Upper lobe of left lung (tissue), 4 donors: ENCODE measurements around the gene CTDSP1.

Source experiments
- CTCF ChIP-seq, 6 experiments: fragments of 450-650 bp in 4 of 6; fragments of 200-600 bp in 2 of 6; sonication (generic) in 2 of 6; IDR thresholded peaks; one replicate each; pipeline ENCODE4 v1.5.1; 2016 to 2019; ENCODE audit warnings: antibody characterized with exemption in 6 of 6
- EP300 ChIP-seq, 4 donors: sonication (generic); formaldehyde crosslinking; IDR thresholded peaks; one replicate each; pipeline ENCODE4 v1.5.1; 2017; ENCODE audit warnings: antibody characterized with exemption in 4 of 4, control low read depth in 2 of 4
- POLR2A ChIP-seq, 4 donors: fragments of 450-650 bp; IDR thresholded peaks; one replicate each; pipeline ENCODE4 v1.5.1; 2016 to 2017; ENCODE audit warnings: antibody characterized with exemption in 4 of 4, mild to moderate bottlenecking in 2 of 4

- no peak for TF ChIP-seq CTCF (IDR thresholded peaks at IDR 0.05)
- no peak for TF ChIP-seq POLR2A (IDR thresholded peaks at IDR 0.05)
- no peak for TF ChIP-seq EP300 (IDR thresholded peaks at IDR 0.05)
Observed at GRCh38 chr2:218432676-218433365, 33.2 kb downstream of the CTDSP1 start.
